Body of pancreas (tissue), 4 donors: ENCODE results near the gene ZCCHC7. TPM values are rescaled to one million over a fixed set of nuclear protein-coding genes. Genes with fewer than 3 reads are reported as not detected.

Experiments used
- ATAC-seq: fragments of 150-250 bp; one replicate; pipeline ENCODE4 v1.9.1; 2016
- DNase-seq, 4 donors: peaks; one replicate each; pipeline ENCODE4 v3.0.0-alpha.2; 2019
- H3K27ac ChIP-seq, 4 donors: fragments of 200-600 bp; sonication (generic); 1 replicate in 3 of 4; 2 replicates in 1 of 4; pipeline versions ENCODE4 v1.5.1 to v1.6.1; 2016 to 2019; ENCODE audit warnings: mild to moderate bottlenecking in 1 of 4, mixed read lengths in 1 of 4, moderate library complexity in 1 of 4
- H3K27me3 ChIP-seq, 2 donors: fragments of 200-600 bp; sonication (generic); one replicate each; pipeline ENCODE4 v1.6.0; 2016; ENCODE audit warnings: mild to moderate bottlenecking in 1 of 2
- H3K36me3 ChIP-seq, 2 donors: fragments of 200-600 bp; sonication (generic); replicated peaks in 1 of 2; 2 replicates each; pipeline ENCODE4 v1.5.1; 2016; ENCODE audit warnings: low read depth in 2 of 2; ENCODE audit not compliant: insufficient read depth in 1 of 2
- H3K4me1 ChIP-seq: fragments of 200-600 bp; sonication (generic); one replicate; pipeline ENCODE4 v1.6.0; 2016
- H3K4me3 ChIP-seq, 2 donors: fragments of 200-600 bp; sonication (generic); 1 replicate in 1 of 2; 2 replicates in 1 of 2; pipeline ENCODE4 v1.5.1; 2016 to 2019
- H3K9me3 ChIP-seq, 3 donors: fragments of 200-600 bp; sonication (generic); 1 replicate in 2 of 3; 2 replicates in 1 of 3; pipeline ENCODE4 v1.5.1; 2016
- POLR2A ChIP-seq, 3 donors: fragments of 450-650 bp; IDR thresholded peaks; one replicate each; pipeline ENCODE4 v1.6.1; 2016; ENCODE audit warnings: antibody characterized with exemption in 3 of 3, mild to moderate bottlenecking in 2 of 3
- WGBS, 2 donors: methylation state at CpG; one replicate each; pipeline ENCODE4 v1.1.5; 2017; 5-methylcytosine and 5-hydroxymethylcytosine counted together
- intact Hi-C: fragments of 100-400 bp; cut with DNase I; formaldehyde crosslinking; loops from one replicate; pipeline ENCODE4 v1.15.1; 2023
- total RNA-seq, 2 donors: library from RNA; depleted of rRNA; stranded (reverse); fragments of >200 nt; gene quantifications; one replicate each; pipeline ENCODE4 v1.1.0, GENCODE V29; 2016
- TF ChIP-seq, protein P1 (sequence below), 7 experiments: fragments of 450-650 bp in 4 of 7; fragments of 200-600 bp in 3 of 7; sonication (generic) in 3 of 7; IDR thresholded peaks; one replicate each; pipeline ENCODE4 v1.5.1; 2016 to 2019; ENCODE audit warnings: antibody characterized with exemption in 7 of 7

The ZCCHC7 gene
- total RNA-seq, 2 donors from 2014 or later, result 10.1 to 18.1 TPM

DNA sequence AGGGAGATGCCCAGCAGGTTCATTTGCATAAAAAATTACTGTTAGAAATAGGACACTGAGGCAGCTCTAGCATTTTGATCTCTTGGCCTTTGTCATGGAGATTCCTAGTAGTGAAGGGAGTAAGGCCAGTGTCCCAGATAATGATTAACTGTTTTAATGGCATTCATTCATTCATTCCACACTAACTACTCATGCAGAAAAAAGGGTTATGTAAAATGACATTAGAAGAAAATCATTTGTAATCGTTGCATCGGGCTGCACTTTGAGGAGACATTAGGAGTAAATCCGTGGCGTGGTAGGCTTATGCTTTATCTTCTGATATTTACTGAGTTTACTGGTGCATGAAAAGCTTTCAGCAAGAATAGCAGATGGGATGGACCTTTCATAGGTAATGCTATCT, 219.5 kb downstream of the ZCCHC7 start:
- Histone ChIP-seq H3K4me1 (peaks cover 13% of the 10 kb centered on the region), H3K27ac (no peak overlapping the region), H3K4me3 (no peak overlapping the region), H3K36me3 (no peaks in the 10 kb centered on the region), H3K9me3 (no peaks in the 10 kb centered on the region), H3K27me3 (no peaks in the 10 kb centered on the region)
- DNase-seq (no peak), ATAC-seq (no peak)
- 91 to 93% methylated on average over 4 of the region's 4 CpGs for WGBS, 2 donors
- intact Hi-C loops, result no loop called here
- TF ChIP-seq POLR2A (IDR thresholded peaks at IDR 0.05), result no peak
- TF ChIP-seq, protein P1, sequence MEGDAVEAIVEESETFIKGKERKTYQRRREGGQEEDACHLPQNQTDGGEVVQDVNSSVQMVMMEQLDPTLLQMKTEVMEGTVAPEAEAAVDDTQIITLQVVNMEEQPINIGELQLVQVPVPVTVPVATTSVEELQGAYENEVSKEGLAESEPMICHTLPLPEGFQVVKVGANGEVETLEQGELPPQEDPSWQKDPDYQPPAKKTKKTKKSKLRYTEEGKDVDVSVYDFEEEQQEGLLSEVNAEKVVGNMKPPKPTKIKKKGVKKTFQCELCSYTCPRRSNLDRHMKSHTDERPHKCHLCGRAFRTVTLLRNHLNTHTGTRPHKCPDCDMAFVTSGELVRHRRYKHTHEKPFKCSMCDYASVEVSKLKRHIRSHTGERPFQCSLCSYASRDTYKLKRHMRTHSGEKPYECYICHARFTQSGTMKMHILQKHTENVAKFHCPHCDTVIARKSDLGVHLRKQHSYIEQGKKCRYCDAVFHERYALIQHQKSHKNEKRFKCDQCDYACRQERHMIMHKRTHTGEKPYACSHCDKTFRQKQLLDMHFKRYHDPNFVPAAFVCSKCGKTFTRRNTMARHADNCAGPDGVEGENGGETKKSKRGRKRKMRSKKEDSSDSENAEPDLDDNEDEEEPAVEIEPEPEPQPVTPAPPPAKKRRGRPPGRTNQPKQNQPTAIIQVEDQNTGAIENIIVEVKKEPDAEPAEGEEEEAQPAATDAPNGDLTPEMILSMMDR (IDR thresholded peaks at IDR 0.05), result no peak

DNA sequence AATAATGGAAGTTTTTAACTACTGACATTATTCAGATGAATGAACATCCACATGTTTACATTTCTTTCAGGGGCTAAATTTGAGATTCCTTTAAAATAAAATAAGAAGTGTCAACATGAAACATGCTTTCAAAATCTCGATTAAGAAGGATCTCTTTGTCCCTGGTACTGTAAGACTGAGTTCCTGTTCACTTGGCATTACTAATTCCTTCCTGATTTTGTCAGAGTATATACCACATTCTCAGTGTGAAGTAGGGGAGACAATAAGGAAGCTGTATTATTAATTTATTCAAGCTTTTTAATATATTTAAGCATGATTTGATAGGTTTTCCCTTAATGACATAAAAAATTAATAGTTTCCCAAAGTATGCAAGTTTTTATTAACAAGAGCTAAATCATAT, 220.6 kb downstream of the ZCCHC7 start:
- intact Hi-C loops, result no loop called here
- no peak for TF ChIP-seq POLR2A (IDR thresholded peaks at IDR 0.05)
- TF ChIP-seq, protein P1 (IDR thresholded peaks at IDR 0.05), result no peak
- DNase-seq (no peak), ATAC-seq (no peak)
- H3K36me3 ChIP-seq, result no peaks in the 10 kb centered on the region
- no peaks in the 10 kb centered on the region for H3K27me3 ChIP-seq
- peaks cover 10% of the 10 kb centered on the region for H3K4me1 ChIP-seq
- no peaks in the 10 kb centered on the region for H3K9me3 ChIP-seq
- WGBS, 2 donors, result 68 to 91% methylated on average over 1 of the region's 1 CpG
- no peak overlapping the region for H3K4me3 ChIP-seq
- no peak overlapping the region for H3K27ac ChIP-seq

DNA sequence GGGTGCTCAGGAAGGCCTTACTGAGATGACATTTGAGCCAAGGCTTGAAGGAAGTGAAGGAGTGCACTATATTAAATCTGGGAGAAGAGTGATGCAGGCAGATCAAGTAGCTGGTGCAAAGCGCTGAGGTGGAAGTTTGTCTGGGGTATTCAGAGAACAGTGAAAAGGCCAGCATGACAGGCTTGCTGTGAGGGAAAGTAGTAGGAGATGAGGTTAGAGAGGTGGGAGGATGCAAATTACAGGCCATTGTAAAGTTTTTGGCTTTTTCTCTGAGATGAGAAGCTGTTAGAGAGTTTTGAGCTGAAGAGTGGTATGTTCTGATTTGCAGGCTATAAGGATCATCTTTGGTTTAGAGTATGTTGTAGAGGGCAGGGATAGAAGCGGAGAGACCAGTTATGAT, 221.3 kb downstream of the ZCCHC7 start:
- Histone ChIP-seq H3K27me3 (no peaks in the 10 kb centered on the region), H3K36me3 (no peaks in the 10 kb centered on the region), H3K4me1 (peaks cover 8% of the 10 kb centered on the region), H3K9me3 (no peaks in the 10 kb centered on the region), H3K4me3 (no peak overlapping the region), H3K27ac (no peak overlapping the region)
- TF ChIP-seq, protein P1 (IDR thresholded peaks at IDR 0.05), result no peak
- no peak for TF ChIP-seq POLR2A (IDR thresholded peaks at IDR 0.05)
- DNase-seq, result no peak
- ATAC-seq, result no peak
- WGBS, 2 donors, result 99 to 100% methylated on average over 2 of the region's 2 CpGs
- intact Hi-C loops, result no loop called here

DNA sequence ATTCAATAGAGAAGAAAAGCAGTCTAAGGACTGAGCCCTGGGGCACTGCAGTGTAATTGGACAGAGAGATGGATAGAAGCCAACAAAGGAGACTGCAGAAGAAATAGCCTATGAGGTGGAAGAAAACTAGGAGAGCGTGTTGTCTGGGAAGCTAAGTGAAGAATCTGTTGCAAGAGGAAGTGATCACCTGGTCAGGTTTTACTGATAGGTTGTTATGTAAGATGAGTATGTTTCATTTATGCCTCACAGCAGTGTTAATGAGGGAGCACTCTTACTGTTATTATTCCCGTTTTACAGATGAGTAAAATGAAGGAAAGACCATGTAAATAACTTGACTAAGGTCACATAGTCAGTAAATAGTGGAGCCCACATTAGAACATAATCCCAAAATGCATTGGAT, 222.1 kb downstream of the ZCCHC7 start:
- no peaks in the 10 kb centered on the region for H3K27me3 ChIP-seq
- intact Hi-C loops, result no loop called here
- ATAC-seq (no peak), DNase-seq (no peak)
- H3K9me3 ChIP-seq, result no peaks in the 10 kb centered on the region
- H3K27ac ChIP-seq, result no peak overlapping the region
- H3K4me1 ChIP-seq, result peaks cover 8% of the 10 kb centered on the region
- no peaks in the 10 kb centered on the region for H3K36me3 ChIP-seq
- 82 to 97% methylated on average over 2 of the region's 2 CpGs for WGBS, 2 donors
- no peak overlapping the region for H3K4me3 ChIP-seq
- TF ChIP-seq POLR2A (IDR thresholded peaks at IDR 0.05), result no peak
- TF ChIP-seq, protein P1 (IDR thresholded peaks at IDR 0.05), result no peak

DNA sequence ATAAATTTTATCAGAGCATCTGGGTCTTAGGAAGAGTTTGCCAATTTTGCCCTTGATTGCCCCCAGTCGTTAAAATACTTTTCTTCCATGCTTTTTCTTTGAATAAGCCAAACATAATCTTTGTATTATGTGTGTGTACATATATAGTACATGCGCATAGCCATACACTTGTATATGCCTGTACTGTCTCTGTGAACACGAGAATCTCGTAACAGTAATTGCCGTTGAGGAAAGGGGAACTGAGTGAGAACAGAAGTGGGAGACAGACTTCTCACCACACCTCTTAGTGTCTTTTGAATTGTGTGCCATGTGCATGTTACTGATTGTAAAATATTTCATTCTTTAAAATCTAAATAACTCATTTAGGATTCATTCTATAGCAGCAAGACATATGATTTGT, 222.5 kb downstream of the ZCCHC7 start:
- Histone ChIP-seq H3K4me3 (no peak overlapping the region), H3K27ac (no peak overlapping the region), H3K27me3 (no peaks in the 10 kb centered on the region), H3K36me3 (no peaks in the 10 kb centered on the region), H3K9me3 (no peaks in the 10 kb centered on the region), H3K4me1 (peaks cover 8% of the 10 kb centered on the region)
- TF ChIP-seq POLR2A (IDR thresholded peaks at IDR 0.05), result no peak
- TF ChIP-seq, protein P1 (IDR thresholded peaks at IDR 0.05), result no peak
- ATAC-seq (no peak), DNase-seq (no peak)
- 72 to 79% methylated on average over 5 of the region's 5 CpGs for whole genome bisulfite sequencing, 2 donors
- intact Hi-C loops, result no loop called here
